Right lobe of liver (tissue), 4 donors: ENCODE results near the gene KRTAP20-3.

Source experiments
- POLR2A ChIP-seq: fragments of 450-650 bp; IDR thresholded peaks from one replicate; pipeline ENCODE4 v1.6.1; 2017; ENCODE audit warnings: antibody characterized with exemption, mild to moderate bottlenecking
- TF ChIP-seq, protein P1 (sequence below), 4 donors: fragments of 200-600 bp in 3 of 4; fragments of 450-650 bp in 1 of 4; IDR thresholded peaks; one replicate each; pipeline versions ENCODE4 v1.5.1 to v1.8.0; 2016 to 2022; ENCODE audit warnings: antibody characterized with exemption in 4 of 4, mild to moderate bottlenecking in 2 of 4
- donor health status: DM: no; HTN: no; CAD: no.
- donor health status: DM: no; HTN: no; CAD: no.
- donor health status: DM: no; HTN: yes; CAD: no.

DNA sequence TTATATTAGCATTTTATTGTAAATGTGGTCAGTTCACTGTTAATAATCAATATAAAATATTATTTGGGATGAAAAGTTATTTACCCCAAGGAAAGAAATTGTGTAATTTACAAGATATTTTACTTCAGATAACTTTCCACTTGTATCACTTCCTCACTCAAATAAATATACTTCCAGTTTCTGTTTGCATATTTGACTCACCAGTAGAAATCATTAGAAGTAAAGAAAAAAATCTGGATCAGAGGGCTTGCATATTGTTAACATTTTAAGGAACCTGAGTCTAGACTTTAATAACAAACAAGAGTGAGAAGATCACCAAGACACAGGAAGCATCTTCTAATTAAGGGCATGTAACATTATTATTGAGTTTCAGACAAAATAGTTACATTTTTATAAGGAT lies 22.6 kb upstream of the KRTAP20-3 start:
- TF ChIP-seq, protein P1, sequence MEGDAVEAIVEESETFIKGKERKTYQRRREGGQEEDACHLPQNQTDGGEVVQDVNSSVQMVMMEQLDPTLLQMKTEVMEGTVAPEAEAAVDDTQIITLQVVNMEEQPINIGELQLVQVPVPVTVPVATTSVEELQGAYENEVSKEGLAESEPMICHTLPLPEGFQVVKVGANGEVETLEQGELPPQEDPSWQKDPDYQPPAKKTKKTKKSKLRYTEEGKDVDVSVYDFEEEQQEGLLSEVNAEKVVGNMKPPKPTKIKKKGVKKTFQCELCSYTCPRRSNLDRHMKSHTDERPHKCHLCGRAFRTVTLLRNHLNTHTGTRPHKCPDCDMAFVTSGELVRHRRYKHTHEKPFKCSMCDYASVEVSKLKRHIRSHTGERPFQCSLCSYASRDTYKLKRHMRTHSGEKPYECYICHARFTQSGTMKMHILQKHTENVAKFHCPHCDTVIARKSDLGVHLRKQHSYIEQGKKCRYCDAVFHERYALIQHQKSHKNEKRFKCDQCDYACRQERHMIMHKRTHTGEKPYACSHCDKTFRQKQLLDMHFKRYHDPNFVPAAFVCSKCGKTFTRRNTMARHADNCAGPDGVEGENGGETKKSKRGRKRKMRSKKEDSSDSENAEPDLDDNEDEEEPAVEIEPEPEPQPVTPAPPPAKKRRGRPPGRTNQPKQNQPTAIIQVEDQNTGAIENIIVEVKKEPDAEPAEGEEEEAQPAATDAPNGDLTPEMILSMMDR (IDR thresholded peaks at IDR 0.05) = no peak
- no peak for TF ChIP-seq POLR2A
